ENCODE results near the gene CRYBG1. TPM values are rescaled to one million over a fixed set of nuclear protein-coding genes. Genes with fewer than 3 reads are reported as not detected.

Gene CRYBG1
- total RNA-seq, 1 experiment from 2014 or later: 10.1 TPM

- TF ChIP-seq FOXP4 (CRISPR knock-in tag; IDR thresholded peaks at IDR 0.05): peak; percentile 79; the same call in 1 of the 2 replicates
- TF ChIP-seq CBFB (CRISPR knock-in tag; IDR thresholded peaks at IDR 0.05; ENCODE audit: low read depth): no peak
- peak; percentile 85 for TF ChIP-seq FOXK1 (CRISPR knock-in tag; IDR thresholded peaks at IDR 0.05)
- no peak for TF ChIP-seq MAX (CRISPR knock-in tag; IDR thresholded peaks at IDR 0.05)
- TF ChIP-seq ETV6 (CRISPR knock-in tag; IDR thresholded peaks at IDR 0.05): peak; percentile 18; the same call in 1 of the 2 replicates
- TF ChIP-seq SP1 (CRISPR knock-in tag; conservative IDR thresholded peaks at IDR 0.05): no peak; the same call in 1 of the 2 replicates
- TF ChIP-seq PRRX2 (CRISPR knock-in tag; IDR thresholded peaks at IDR 0.05): no peak
- no peak for TF ChIP-seq ATF1 (CRISPR knock-in tag; IDR thresholded peaks at IDR 0.05)
- no peaks in the 10 kb centered on the region for H3K9me3 Mint-ChIP-seq
- CTCF ChIA-PET: interaction anchor here (0.6 to 2.1 kb wide), 5 partner anchors 48 to 365 kb away, joined by 3 to 11 read pairs (median 4); partner anchors contain the start of gene CRYBG1
- POLR2A ChIA-PET: interaction anchor here (1.0 kb wide), 1 partner anchor 365 kb away, joined by 3 read pairs; no protein-coding TSS in a partner anchor
- H3K27ac Mint-ChIP-seq: peak overlapping the region; percentile 99
- peaks cover 11% of the 10 kb centered on the region for H3K36me3 Mint-ChIP-seq
- DNase-seq (ENCODE audit: low spot score) (no peak), ATAC-seq (peak; percentile 79)
- H3K27me3 Mint-ChIP-seq (ENCODE audit: low read depth): no peaks in the 10 kb centered on the region
- H3K4me1 Mint-ChIP-seq: peaks cover 75% of the 10 kb centered on the region
- H3K4me3 Mint-ChIP-seq: peak overlapping the region; percentile 43
These were observed 254.2 kb downstream of the CRYBG1 start for GRCh38 chr6:106614592-106615257.

DNA sequence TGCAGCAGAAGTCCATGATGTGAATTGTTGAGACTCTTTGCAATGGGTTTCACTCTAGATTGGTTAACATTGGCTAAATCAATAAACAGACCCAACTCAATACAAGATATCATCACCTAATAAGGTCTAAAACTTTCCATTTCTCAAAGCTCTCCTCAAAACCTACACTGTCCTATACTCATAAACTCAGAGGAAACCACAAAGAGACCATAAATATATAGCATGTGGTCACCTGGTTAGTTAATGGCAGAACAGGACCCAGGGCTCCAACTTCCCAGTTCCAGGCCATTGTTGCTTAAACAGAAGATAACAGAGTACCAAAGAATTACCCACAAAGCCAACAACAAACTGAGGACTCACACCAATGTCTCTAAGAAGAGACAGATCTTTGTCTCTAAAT, 256.8 kb downstream of the CRYBG1 start:
- TF ChIP-seq SOX15 (CRISPR knock-in tag; IDR thresholded peaks at IDR 0.05) (no peak), SP1 (CRISPR knock-in tag; conservative IDR thresholded peaks at IDR 0.05) (no peak), FOXP1 (CRISPR knock-in tag; IDR thresholded peaks at IDR 0.05; ENCODE audit: borderline replicate concordance) (no peak), ZNF671 (CRISPR knock-in tag; IDR thresholded peaks at IDR 0.05) (no peak), JAZF1 (CRISPR knock-in tag; IDR thresholded peaks at IDR 0.05) (no peak), NFYB (CRISPR knock-in tag; conservative IDR thresholded peaks at IDR 0.05; ENCODE audit: low read depth) (no peak)
- TF ChIP-seq, protein P1, sequence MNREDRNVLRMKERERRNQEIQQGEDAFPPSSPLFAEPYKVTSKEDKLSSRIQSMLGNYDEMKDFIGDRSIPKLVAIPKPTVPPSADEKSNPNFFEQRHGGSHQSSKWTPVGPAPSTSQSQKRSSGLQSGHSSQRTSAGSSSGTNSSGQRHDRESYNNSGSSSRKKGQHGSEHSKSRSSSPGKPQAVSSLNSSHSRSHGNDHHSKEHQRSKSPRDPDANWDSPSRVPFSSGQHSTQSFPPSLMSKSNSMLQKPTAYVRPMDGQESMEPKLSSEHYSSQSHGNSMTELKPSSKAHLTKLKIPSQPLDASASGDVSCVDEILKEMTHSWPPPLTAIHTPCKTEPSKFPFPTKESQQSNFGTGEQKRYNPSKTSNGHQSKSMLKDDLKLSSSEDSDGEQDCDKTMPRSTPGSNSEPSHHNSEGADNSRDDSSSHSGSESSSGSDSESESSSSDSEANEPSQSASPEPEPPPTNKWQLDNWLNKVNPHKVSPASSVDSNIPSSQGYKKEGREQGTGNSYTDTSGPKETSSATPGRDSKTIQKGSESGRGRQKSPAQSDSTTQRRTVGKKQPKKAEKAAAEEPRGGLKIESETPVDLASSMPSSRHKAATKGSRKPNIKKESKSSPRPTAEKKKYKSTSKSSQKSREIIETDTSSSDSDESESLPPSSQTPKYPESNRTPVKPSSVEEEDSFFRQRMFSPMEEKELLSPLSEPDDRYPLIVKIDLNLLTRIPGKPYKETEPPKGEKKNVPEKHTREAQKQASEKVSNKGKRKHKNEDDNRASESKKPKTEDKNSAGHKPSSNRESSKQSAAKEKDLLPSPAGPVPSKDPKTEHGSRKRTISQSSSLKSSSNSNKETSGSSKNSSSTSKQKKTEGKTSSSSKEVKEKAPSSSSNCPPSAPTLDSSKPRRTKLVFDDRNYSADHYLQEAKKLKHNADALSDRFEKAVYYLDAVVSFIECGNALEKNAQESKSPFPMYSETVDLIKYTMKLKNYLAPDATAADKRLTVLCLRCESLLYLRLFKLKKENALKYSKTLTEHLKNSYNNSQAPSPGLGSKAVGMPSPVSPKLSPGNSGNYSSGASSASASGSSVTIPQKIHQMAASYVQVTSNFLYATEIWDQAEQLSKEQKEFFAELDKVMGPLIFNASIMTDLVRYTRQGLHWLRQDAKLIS (CRISPR knock-in tag; IDR thresholded peaks at IDR 0.05; ENCODE audit: borderline replicate concordance): no peak
- TF ChIP-seq, protein P2, sequence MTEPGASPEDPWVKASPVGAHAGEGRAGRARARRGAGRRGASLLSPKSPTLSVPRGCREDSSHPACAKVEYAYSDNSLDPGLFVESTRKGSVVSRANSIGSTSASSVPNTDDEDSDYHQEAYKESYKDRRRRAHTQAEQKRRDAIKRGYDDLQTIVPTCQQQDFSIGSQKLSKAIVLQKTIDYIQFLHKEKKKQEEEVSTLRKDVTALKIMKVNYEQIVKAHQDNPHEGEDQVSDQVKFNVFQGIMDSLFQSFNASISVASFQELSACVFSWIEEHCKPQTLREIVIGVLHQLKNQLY (CRISPR knock-in tag; IDR thresholded peaks at IDR 0.05): no peak
- TF ChIP-seq, protein P3, sequence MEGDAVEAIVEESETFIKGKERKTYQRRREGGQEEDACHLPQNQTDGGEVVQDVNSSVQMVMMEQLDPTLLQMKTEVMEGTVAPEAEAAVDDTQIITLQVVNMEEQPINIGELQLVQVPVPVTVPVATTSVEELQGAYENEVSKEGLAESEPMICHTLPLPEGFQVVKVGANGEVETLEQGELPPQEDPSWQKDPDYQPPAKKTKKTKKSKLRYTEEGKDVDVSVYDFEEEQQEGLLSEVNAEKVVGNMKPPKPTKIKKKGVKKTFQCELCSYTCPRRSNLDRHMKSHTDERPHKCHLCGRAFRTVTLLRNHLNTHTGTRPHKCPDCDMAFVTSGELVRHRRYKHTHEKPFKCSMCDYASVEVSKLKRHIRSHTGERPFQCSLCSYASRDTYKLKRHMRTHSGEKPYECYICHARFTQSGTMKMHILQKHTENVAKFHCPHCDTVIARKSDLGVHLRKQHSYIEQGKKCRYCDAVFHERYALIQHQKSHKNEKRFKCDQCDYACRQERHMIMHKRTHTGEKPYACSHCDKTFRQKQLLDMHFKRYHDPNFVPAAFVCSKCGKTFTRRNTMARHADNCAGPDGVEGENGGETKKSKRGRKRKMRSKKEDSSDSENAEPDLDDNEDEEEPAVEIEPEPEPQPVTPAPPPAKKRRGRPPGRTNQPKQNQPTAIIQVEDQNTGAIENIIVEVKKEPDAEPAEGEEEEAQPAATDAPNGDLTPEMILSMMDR (IDR thresholded peaks at IDR 0.05): no peak
- ATAC-seq: no peak
- Mint-ChIP-seq H3K9me3 (peaks cover 4% of the 10 kb centered on the region), H3K4me1 (peaks cover 65% of the 10 kb centered on the region), H3K4me3 (no peak overlapping the region), H3K27ac (peak overlapping the region; percentile 81; the same call in 1 of the 2 replicates), H3K27me3 (ENCODE audit: low read depth) (no peaks in the 10 kb centered on the region), H3K36me3 (peaks cover 12% of the 10 kb centered on the region)
- ChIA-PET POLR2A (no interaction called here), CTCF (interaction anchor here (1.2 to 1.3 kb wide), 2 partner anchors 9 to 380 kb away, joined by 3 to 4 read pairs; no protein-coding TSS in a partner anchor)
- no peak for DNase-seq (ENCODE audit: low spot score)

Measured in WTC11 (cell line).